Gastrocnemius medialis (tissue), 4 donors: ENCODE data around the gene LRRC75B.

Experiments
- CTCF ChIP-seq, 5 experiments: fragments of 450-650 bp in 3 of 5; fragments of 200-600 bp in 2 of 5; sonication (generic) in 2 of 5; IDR thresholded peaks in 4 of 5; conservative IDR thresholded peaks in 1 of 5; 1 replicate in 4 of 5; 2 replicates in 1 of 5; pipeline ENCODE4 v1.5.1; 2016 to 2019; ENCODE audit warnings: antibody characterized with exemption in 5 of 5, mild to moderate bottlenecking in 3 of 5, moderate library complexity in 3 of 5
- POLR2A ChIP-seq, 2 donors: fragments of 450-650 bp; IDR thresholded peaks; one replicate each; pipeline ENCODE4 v1.6.1; 2017; ENCODE audit warnings: antibody characterized with exemption in 2 of 2, mild to moderate bottlenecking in 2 of 2, moderate library complexity in 2 of 2

GRCh38 chr22:24565077-24565476, 27.8 kb downstream of the LRRC75B start:
- TF ChIP-seq CTCF (IDR thresholded peaks at IDR 0.05 in 4 of 5, conservative IDR thresholded peaks at IDR 0.05 in 1 of 5) = no peak
- TF ChIP-seq POLR2A (IDR thresholded peaks at IDR 0.05) = no peak
